Muscle of arm (tissue), 12 donors: ENCODE data around the gene LRRC70. TPM values are rescaled to one million over a fixed set of nuclear protein-coding genes. Genes with fewer than 3 reads are reported as not detected.
"Not testable (repeated sequence)": the region's sequence is repeated elsewhere in the genome, so short reads cannot be mapped to it uniquely, and the experiment has no call there.

Experiments
- DNase-seq: peaks from one replicate; pipeline ENCODE4 v3.0.0-alpha.2; 2013
- polyA plus RNA-seq, 12 donors: library from polyadenylated mRNA; unstranded; fragments of 120-200 nt; gene quantifications; one replicate each; pipeline ENCODE4 v1.2.1, GENCODE V29; 2013; ENCODE audit not compliant: insufficient read length in 12 of 12

The LRRC70 gene
- polyA plus RNA-seq, 12 donors = 3.5 to 8.5 (median 4.9) TPM; not detected in 1

- no peak for DNase-seq
Measured at GRCh38 chr5:62603934-62604333, 25.3 kb downstream of the LRRC70 start.

- DNase-seq = no peak
Measured at GRCh38 chr5:62605638-62606037, 27.0 kb downstream of the LRRC70 start.

- no peak for DNase-seq
Measured at GRCh38 chr5:62606878-62607277, 28.3 kb downstream of the LRRC70 start.

- DNase-seq = no peak
Measured at GRCh38 chr5:62607615-62608014, 29.0 kb downstream of the LRRC70 start.

- DNase-seq = no peak
Measured at GRCh38 chr5:62608529-62609511, 30.2 kb downstream of the LRRC70 start.

- no peak for DNase-seq
Measured at GRCh38 chr5:62614355-62614754, 35.7 kb downstream of the LRRC70 start.

- DNase-seq = no peak
Measured at GRCh38 chr5:62616615-62617277, 38.1 kb downstream of the LRRC70 start.

GRCh38 chr5:62617943-62618342 lies 39.3 kb downstream of the LRRC70 start:
- no peak for DNase-seq

- DNase-seq = no peak
Measured at GRCh38 chr5:62620761-62621160, 42.1 kb downstream of the LRRC70 start.

GRCh38 chr5:62621280-62621679 lies 42.7 kb downstream of the LRRC70 start:
- DNase-seq = no peak

GRCh38 chr5:62623271-62623670 lies 44.7 kb downstream of the LRRC70 start:
- DNase-seq = peak; percentile 17

GRCh38 chr5:62624436-62624835 lies 45.8 kb downstream of the LRRC70 start:
- DNase-seq = not testable (repeated sequence)

GRCh38 chr5:62626534-62626933 lies 47.9 kb downstream of the LRRC70 start:
- DNase-seq = no peak

GRCh38 chr5:62627121-62627520 lies 48.5 kb downstream of the LRRC70 start:
- DNase-seq = no peak

GRCh38 chr5:62627901-62628300 lies 49.3 kb downstream of the LRRC70 start:
- no peak for DNase-seq

Other genes starting within 250 kb of the LRRC70 start
- gene DIMT1, start 174.9 kb upstream of the LRRC70 start, polyA plus RNA-seq = 10 to 100 TPM in 11 of 12 donors, not detected in 1; 20.7 to 35.3 (median 28.6) TPM
- gene IPO11, start 166.1 kb upstream of the LRRC70 start, polyA plus RNA-seq = 10 to 100 TPM in 11 of 12 donors, not detected in 1; 19.9 to 29.1 (median 25.9) TPM